Measurements from ENCODE around the gene GRIP2. TPM values are rescaled to one million over a fixed set of nuclear protein-coding genes. Genes with fewer than 3 reads are reported as not detected.

The GRIP2 gene
- total RNA-seq, 6 donors from 2014 or later: 0.33 to 1.0 (median 0.59) TPM

DNA sequence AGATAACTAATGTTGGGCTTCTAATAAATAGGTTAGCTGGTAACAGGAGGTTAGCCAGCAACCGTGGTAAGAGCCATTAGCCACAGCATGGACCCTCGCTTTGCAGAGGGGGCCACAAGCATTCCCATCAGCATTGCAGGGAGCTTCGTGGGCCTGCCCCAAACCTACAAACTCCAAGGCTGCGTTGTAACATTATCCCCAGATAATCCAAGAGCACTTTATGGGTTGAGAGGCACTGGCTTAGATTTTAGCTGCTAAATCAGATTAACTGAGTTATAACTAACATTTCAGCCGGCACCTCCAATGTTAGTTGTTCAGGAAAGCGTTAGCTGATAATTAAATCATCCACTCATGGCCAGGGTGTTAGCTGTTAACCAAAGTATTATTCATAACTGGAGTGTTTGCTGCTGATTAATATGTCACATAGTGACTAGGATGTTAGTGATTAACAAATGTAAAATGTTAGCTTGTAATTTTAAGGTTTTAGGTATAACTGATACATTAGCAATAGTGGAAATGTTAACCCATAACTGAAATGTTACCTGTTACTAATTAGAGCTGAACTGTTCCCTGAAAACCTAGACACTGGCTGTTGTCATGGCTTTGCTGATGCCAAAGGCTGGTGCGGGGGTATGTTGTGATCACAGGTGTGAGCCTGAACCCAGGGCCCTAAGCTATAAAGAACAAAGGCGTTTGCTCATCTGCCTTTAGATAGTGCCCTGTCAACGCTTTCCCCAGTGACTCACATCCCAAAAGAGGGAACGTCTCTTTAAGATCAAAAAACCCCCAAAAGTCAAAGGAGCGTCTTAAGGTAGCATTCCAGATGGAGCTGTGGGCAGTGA, 81.5 kb downstream of the GRIP2 start:
- no peak for TF ChIP-seq EP300 (IDR thresholded peaks at IDR 0.05)
- TF ChIP-seq POLR2A (IDR thresholded peaks at IDR 0.05): no peak
- TF ChIP-seq, protein P1, sequence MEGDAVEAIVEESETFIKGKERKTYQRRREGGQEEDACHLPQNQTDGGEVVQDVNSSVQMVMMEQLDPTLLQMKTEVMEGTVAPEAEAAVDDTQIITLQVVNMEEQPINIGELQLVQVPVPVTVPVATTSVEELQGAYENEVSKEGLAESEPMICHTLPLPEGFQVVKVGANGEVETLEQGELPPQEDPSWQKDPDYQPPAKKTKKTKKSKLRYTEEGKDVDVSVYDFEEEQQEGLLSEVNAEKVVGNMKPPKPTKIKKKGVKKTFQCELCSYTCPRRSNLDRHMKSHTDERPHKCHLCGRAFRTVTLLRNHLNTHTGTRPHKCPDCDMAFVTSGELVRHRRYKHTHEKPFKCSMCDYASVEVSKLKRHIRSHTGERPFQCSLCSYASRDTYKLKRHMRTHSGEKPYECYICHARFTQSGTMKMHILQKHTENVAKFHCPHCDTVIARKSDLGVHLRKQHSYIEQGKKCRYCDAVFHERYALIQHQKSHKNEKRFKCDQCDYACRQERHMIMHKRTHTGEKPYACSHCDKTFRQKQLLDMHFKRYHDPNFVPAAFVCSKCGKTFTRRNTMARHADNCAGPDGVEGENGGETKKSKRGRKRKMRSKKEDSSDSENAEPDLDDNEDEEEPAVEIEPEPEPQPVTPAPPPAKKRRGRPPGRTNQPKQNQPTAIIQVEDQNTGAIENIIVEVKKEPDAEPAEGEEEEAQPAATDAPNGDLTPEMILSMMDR (IDR thresholded peaks at IDR 0.05): no peak
- no peak for TF ChIP-seq POLR2AphosphoS5 (IDR thresholded peaks at IDR 0.05)
- Histone ChIP-seq H3K9me3 (no peaks in the 10 kb centered on the region), H3K4me3 (no peak overlapping the region), H3K27ac (peak overlapping the region in 2 of 4 donors; percentile 38 to 65), H3K36me3 (peaks cover 5 to 64% (median 44%) of the 10 kb centered on the region in 4 donors), H3K4me1 (peaks cover 15 to 40% (median 27%) of the 10 kb centered on the region in 4 donors), H3K27me3 (no peaks in the 10 kb centered on the region)
- ATAC-seq (ENCODE audit: low FRiP score in 2 of 2) (no peak), DNase-seq (no peak)
- 74 to 76% methylated on average over 11 of the region's 11 CpGs for WGBS, 2 donors

DNA sequence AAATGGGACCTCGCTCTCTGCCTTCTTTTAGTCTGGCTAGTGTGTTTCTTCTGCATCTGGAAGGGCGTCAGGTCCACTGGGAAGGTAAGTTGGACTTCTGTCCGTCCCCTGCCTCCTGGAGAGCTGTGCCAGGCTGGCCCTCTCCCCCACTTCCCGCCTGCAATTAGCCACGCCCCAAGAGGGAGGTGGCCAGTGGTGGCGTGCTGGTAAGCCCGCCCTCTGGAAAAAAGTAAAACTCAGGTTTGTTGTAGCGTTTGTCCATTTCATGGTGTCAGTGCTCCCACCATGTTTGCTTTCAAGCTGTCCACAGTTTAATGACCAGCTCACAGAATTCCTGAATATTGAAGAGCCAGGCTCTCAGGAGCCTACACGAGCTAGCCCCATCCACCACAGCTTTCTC, 82.1 kb downstream of the GRIP2 start:
- Histone ChIP-seq H3K4me1 (peaks cover 22 to 46% (median 33%) of the 10 kb centered on the region in 4 donors), H3K27ac (peak overlapping the region in 3 of 4 donors; percentile 38 to 65 (median 46))
- ATAC-seq (ENCODE audit: low FRiP score in 2 of 2): no peak

DNA sequence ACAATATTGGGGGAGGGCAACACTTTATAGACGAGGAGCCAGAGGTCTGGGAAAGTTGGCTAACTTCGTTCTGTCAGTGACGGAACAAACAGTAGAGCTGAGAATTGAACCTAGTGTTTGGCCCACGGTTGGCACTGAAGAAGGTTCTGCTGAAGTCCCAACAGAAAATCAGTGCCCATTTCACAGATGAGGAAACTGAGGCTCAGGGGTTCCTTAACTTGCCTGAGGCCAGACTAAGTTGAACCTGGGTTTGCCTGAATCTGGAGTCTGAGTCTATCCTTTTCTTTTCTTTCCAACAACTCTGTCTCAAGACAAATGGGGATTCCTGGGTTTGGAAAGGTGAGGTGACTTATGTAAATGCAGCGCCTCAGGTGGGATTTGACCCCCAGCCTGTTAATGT, 82.7 kb downstream of the GRIP2 start:
- 78 to 92% methylated on average over 5 of the region's 5 CpGs for WGBS, 2 donors
- Histone ChIP-seq H3K36me3 (peaks cover 4 to 52% (median 36%) of the 10 kb centered on the region in 4 donors), H3K27ac (peak overlapping the region in 3 of 4 donors; percentile 38 to 65 (median 46)), H3K4me1 (peaks cover 26 to 51% (median 37%) of the 10 kb centered on the region in 4 donors), H3K27me3 (no peaks in the 10 kb centered on the region), H3K4me3 (no peak overlapping the region), H3K9me3 (no peaks in the 10 kb centered on the region)
- no peak for TF ChIP-seq POLR2AphosphoS5 (IDR thresholded peaks at IDR 0.05)
- TF ChIP-seq POLR2A (IDR thresholded peaks at IDR 0.05): no peak
- TF ChIP-seq, protein P1 (IDR thresholded peaks at IDR 0.05): no peak
- TF ChIP-seq EP300 (IDR thresholded peaks at IDR 0.05): no peak
- ATAC-seq (ENCODE audit: low FRiP score in 2 of 2): no peak
- no peak for DNase-seq

More for the DNA sequence above, 82.1 kb downstream of the GRIP2 start:
- no peaks in the 10 kb centered on the region for H3K27me3 ChIP-seq
- 67 to 70% methylated on average over 8 to 9 of the region's 9 CpGs for WGBS, 2 donors
- no peak overlapping the region for H3K4me3 ChIP-seq
- H3K9me3 ChIP-seq: no peaks in the 10 kb centered on the region
- peak in 1 of 2 donors; percentile 73 for DNase-seq
- peaks cover 5 to 57% (median 39%) of the 10 kb centered on the region in 4 donors for H3K36me3 ChIP-seq
- TF ChIP-seq POLR2A (IDR thresholded peaks at IDR 0.05): no peak
- TF ChIP-seq, protein P1 (IDR thresholded peaks at IDR 0.05): no peak
- TF ChIP-seq POLR2AphosphoS5 (IDR thresholded peaks at IDR 0.05): no peak
- no peak for TF ChIP-seq EP300 (IDR thresholded peaks at IDR 0.05)

DNA sequence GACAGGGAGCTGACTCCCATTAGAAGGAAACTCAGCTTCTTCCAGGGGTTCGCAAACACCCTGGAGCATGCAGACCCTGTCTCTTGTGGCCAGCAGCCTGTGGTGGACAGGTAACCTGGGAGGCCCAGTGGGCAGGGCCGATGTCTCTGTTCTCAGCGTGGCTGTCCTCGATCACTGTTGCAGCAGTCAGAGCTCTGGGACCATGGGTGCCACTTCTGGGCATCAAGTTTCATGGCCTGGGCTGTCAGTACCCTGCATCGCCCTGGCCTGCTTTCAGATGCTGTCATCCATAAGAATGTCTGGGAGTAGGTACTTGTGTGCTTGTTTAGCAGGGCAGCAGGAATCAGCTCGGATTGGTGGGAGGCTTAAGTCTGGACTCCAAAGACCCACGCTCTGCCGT, 83.3 kb downstream of the GRIP2 start:
- TF ChIP-seq POLR2AphosphoS5 (IDR thresholded peaks at IDR 0.05) (no peak), POLR2A (IDR thresholded peaks at IDR 0.05) (no peak), EP300 (IDR thresholded peaks at IDR 0.05) (no peak)
- TF ChIP-seq, protein P1 (IDR thresholded peaks at IDR 0.05): no peak
- DNase-seq (no peak), ATAC-seq (ENCODE audit: low FRiP score in 2 of 2) (no peak)
- Histone ChIP-seq H3K9me3 (no peaks in the 10 kb centered on the region), H3K27me3 (no peaks in the 10 kb centered on the region), H3K4me1 (peaks cover 31 to 55% (median 44%) of the 10 kb centered on the region in 4 donors), H3K4me3 (no peak overlapping the region), H3K27ac (no peak overlapping the region), H3K36me3 (peaks cover 0 to 52% (median 36%) of the 10 kb centered on the region in 4 donors)
- WGBS, 2 donors: 95 to 100% methylated on average over 4 to 8 of the region's 8 CpGs
